HL-60/S4 (cell line): ENCODE results near the gene NOTCH4.

ENCODE experiments used
- in situ Hi-C: fragments of 300-500 bp; cut with MboI; formaldehyde crosslinking; loops from 2 replicates; pipeline ENCODE4 v1.14.3; 2022; ENCODE audit warnings: low sequenced_read_pairs

Gene NOTCH4

GRCh38 chr6:32183030-32183429 is 40.8 kb downstream of the NOTCH4 start:
- in situ Hi-C loops = no loop called here

- in situ Hi-C loops = no loop called here
These were observed 41.3 kb downstream of the NOTCH4 start for GRCh38 chr6:32182555-32182981.

GRCh38 chr6:32181915-32182529 is 41.8 kb downstream of the NOTCH4 start:
- in situ Hi-C loops = no loop called here

GRCh38 chr6:32181148-32181702 is 42.6 kb downstream of the NOTCH4 start:
- in situ Hi-C loops = no loop called here

GRCh38 chr6:32179766-32180405 is 44.0 kb downstream of the NOTCH4 start:
- in situ Hi-C loops = no loop called here

GRCh38 chr6:32178547-32179440 is 45.1 kb downstream of the NOTCH4 start:
- in situ Hi-C loops = no loop called here

GRCh38 chr6:32177788-32178546 is 45.9 kb downstream of the NOTCH4 start, which contains the start of gene RNF5:
Gene RNF5, plus strand, starts transcription at chr6:32178405. Its CDS starts 107 bp downstream, at chr6:32178512.
- in situ Hi-C loops = no loop called here

GRCh38 chr6:32177183-32177787 is 46.6 kb downstream of the NOTCH4 start:
- in situ Hi-C loops = no loop called here

- in situ Hi-C loops = no loop called here
These were observed 47.2 kb downstream of the NOTCH4 start for GRCh38 chr6:32176476-32177182.

GRCh38 chr6:32175711-32176475 is 48.0 kb downstream of the NOTCH4 start, which contains the start of gene AGPAT1:
Gene AGPAT1, minus strand, starts transcription at chr6:32176084. Its CDS starts 4,588 bp downstream, at chr6:32171496.
- in situ Hi-C loops = no loop called here

- in situ Hi-C loops = no loop called here
These were observed 48.6 kb downstream of the NOTCH4 start for GRCh38 chr6:32175322-32175710.

GRCh38 chr6:32174416-32174815 is 49.5 kb downstream of the NOTCH4 start:
- in situ Hi-C loops = no loop called here

- in situ Hi-C loops = no loop called here
These were observed 50.7 kb downstream of the NOTCH4 start for GRCh38 chr6:32173051-32173727.

- in situ Hi-C loops = no loop called here
These were observed 52.6 kb downstream of the NOTCH4 start for GRCh38 chr6:32171234-32171633.

- in situ Hi-C loops = no loop called here
These were observed 53.6 kb downstream of the NOTCH4 start for GRCh38 chr6:32170294-32170693.

GRCh38 chr6:32168807-32169591 is 54.9 kb downstream of the NOTCH4 start:
- in situ Hi-C loops = no loop called here

- in situ Hi-C loops = no loop called here
These were observed 55.5 kb downstream of the NOTCH4 start for GRCh38 chr6:32168350-32168749.
